Esophagus squamous epithelium (tissue), 5 donors: ENCODE measurements around the gene HERC4. TPM values are rescaled to one million over a fixed set of nuclear protein-coding genes. Genes with fewer than 3 reads are reported as not detected.
A peak's percentile ranks its signal among the peaks of the same experiment; 100 is the strongest.

Source experiments
- DNase-seq: peaks from one replicate; lab custom pipeline; 2025; lab: John Stamatoyannopoulos, UW
- H3K27ac ChIP-seq, 4 donors: fragments of 200-600 bp; sonication (generic); one replicate each; pipeline ENCODE4 v1.5.1; 2016 to 2019; ENCODE audit warnings: mild to moderate bottlenecking in 1 of 4
- H3K27me3 ChIP-seq, 4 donors: fragments of 200-600 bp; sonication (generic); 1 replicate in 3 of 4; 2 replicates in 1 of 4; pipeline versions ENCODE4 v1.5.1 to v1.6.0; 2017 to 2021; ENCODE audit warnings: antibody characterized with exemption in 1 of 4
- H3K36me3 ChIP-seq, 3 donors: fragments of 200-600 bp; sonication (generic); one replicate each; pipeline ENCODE4 v1.5.1; 2016 to 2019
- H3K4me1 ChIP-seq, 3 donors: fragments of 200-600 bp; sonication (generic); one replicate each; pipeline ENCODE4 v1.5.1; 2017 to 2019
- H3K4me3 ChIP-seq, 4 donors: fragments of 200-600 bp; sonication (generic); 1 replicate in 3 of 4; 2 replicates in 1 of 4; pipeline ENCODE4 v1.5.1; 2016 to 2019; ENCODE audit warnings: mild to moderate bottlenecking in 2 of 4, moderate library complexity in 1 of 4
- H3K9me3 ChIP-seq, 3 donors: fragments of 200-600 bp; sonication (generic); one replicate each; pipeline ENCODE4 v1.5.1; 2016 to 2019
- POLR2A ChIP-seq, 4 donors: fragments of 450-650 bp; IDR thresholded peaks; one replicate each; pipeline ENCODE4 v1.6.1; 2017; ENCODE audit warnings: antibody characterized with exemption in 4 of 4, mild to moderate bottlenecking in 4 of 4, moderate library complexity in 3 of 4
- WGBS, 2 donors: methylation state at CpG; one replicate each; pipeline ENCODE4 v1.1.5; 2018; 5-methylcytosine and 5-hydroxymethylcytosine counted together
- intact Hi-C: fragments of 100-400 bp; cut with DNase I; formaldehyde crosslinking; loops from one replicate; pipeline ENCODE4 v1.15.0; 2022
- total RNA-seq, 4 donors: library from RNA; depleted of rRNA; stranded (reverse); fragments of >200 nt; gene quantifications; one replicate each; pipeline ENCODE4 v1.1.0, GENCODE V29; 2016
- TF ChIP-seq, protein P1 (sequence below), 6 experiments: fragments of 450-650 bp in 4 of 6; fragments of 200-600 bp in 2 of 6; sonication (generic) in 2 of 6; IDR thresholded peaks; one replicate each; pipeline ENCODE4 v1.5.1; 2016 to 2019; ENCODE audit warnings: antibody characterized with exemption in 6 of 6, mild to moderate bottlenecking in 4 of 6, moderate library complexity in 4 of 6
- donor health status: DM: yes; HTN: yes; CAD: no.

The HERC4 gene
- total RNA-seq, 4 donors from 2014 or later, result 23.6 to 47.5 (median 35.0) TPM

DNA sequence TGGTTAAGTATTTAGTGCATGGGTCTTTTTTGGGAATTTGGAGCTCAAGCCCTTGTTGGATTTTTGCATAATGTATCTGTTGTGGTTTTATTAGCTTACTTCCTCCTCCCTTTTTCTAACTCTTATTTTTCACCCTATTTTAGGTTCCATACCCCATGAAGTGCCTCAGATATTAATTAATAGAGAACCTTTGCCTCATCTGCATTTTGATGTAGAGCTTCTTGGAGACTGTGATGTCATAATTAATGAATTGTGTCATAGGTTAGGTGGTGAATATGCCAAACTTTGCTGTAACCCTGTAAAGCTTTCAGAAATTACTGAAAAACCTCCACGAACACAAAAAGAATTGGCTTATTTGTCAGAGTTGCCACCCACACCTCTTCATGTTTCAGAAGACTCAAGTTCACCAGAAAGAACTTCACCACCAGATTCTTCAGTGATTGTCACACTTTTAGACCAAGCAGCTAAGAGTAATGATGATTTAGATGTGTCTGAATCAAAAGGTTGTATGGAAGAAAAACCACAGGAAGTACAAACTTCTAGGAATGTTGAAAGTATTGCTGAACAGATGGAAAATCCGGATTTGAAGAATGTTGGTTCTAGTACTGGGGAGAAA lies 162.6 kb downstream of the HERC4 start:
- peaks cover 7 to 99% (median 27%) of the 10 kb centered on the region in 3 donors for H3K36me3 ChIP-seq

DNA sequence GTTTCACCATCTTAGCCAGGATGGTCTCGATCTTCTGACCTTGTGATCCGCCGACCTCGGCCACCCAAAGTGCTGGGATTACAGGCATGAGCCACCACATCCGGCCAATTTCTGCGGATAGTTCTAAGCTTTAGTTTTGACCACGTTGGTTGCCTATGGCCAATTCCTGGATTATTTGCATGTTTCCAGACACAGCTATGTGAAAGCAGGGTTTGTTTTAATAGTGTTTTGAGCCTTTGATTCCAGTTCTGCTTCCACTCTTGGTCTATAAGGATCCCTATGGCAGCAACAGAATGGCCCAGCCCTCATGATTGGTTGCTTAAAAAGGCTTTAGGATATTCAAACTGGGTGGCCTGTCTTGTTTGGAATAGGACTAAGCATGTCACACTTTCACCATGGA lies 171.5 kb downstream of the HERC4 start:
- Histone ChIP-seq H3K27me3 (no peaks in the 10 kb centered on the region), H3K4me1 (no peaks in the 10 kb centered on the region), H3K4me3 (no peak overlapping the region), H3K27ac (no peak overlapping the region), H3K9me3 (no peaks in the 10 kb centered on the region), H3K36me3 (peaks cover 0 to 97% (median 15%) of the 10 kb centered on the region in 3 donors)
- TF ChIP-seq, protein P1, sequence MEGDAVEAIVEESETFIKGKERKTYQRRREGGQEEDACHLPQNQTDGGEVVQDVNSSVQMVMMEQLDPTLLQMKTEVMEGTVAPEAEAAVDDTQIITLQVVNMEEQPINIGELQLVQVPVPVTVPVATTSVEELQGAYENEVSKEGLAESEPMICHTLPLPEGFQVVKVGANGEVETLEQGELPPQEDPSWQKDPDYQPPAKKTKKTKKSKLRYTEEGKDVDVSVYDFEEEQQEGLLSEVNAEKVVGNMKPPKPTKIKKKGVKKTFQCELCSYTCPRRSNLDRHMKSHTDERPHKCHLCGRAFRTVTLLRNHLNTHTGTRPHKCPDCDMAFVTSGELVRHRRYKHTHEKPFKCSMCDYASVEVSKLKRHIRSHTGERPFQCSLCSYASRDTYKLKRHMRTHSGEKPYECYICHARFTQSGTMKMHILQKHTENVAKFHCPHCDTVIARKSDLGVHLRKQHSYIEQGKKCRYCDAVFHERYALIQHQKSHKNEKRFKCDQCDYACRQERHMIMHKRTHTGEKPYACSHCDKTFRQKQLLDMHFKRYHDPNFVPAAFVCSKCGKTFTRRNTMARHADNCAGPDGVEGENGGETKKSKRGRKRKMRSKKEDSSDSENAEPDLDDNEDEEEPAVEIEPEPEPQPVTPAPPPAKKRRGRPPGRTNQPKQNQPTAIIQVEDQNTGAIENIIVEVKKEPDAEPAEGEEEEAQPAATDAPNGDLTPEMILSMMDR (IDR thresholded peaks at IDR 0.05), result no peak
- TF ChIP-seq POLR2A (IDR thresholded peaks at IDR 0.05), result no peak
- 90 to 91% methylated on average over 7 of the region's 7 CpGs for WGBS, 2 donors
- intact Hi-C loops, result no loop called here
- DNase-seq, result no peak

More for the DNA sequence above, 162.6 kb downstream of the HERC4 start:
- intact Hi-C loops, result no loop called here
- no peak for DNase-seq
- H3K27ac ChIP-seq, result no peak overlapping the region
- no peaks in the 10 kb centered on the region for H3K4me1 ChIP-seq
- WGBS, 2 donors, result 68 to 79% methylated on average over 2 of the region's 2 CpGs
- TF ChIP-seq, protein P1 (IDR thresholded peaks at IDR 0.05), result no peak
- TF ChIP-seq POLR2A (IDR thresholded peaks at IDR 0.05), result no peak
- no peaks in the 10 kb centered on the region for H3K9me3 ChIP-seq
- no peak overlapping the region for H3K4me3 ChIP-seq
- no peaks in the 10 kb centered on the region for H3K27me3 ChIP-seq

DNA sequence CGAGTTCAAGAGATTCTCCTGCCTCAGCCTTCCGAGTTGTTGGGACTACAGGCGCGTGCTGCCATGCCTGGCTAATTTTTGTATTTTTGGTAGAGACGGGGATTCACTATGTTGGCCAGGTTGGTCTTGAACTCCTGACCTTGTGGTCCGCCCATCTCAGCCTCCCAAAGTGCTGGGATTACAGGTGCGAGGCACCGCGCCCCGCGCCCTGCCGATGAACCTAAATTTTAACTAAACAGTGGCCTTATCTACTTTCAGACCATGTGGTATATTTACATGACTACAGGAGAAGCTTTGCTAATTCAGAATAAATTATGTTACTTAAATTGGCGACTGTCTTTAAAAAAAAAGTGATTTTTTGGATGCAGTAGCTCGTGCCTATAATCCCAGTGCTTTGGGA lies 181.4 kb downstream of the HERC4 start:
- WGBS, 2 donors, result 85 to 93% methylated on average over 6 to 13 of the region's 14 CpGs
- Histone ChIP-seq H3K36me3 (peaks cover 0 to 100% (median 21%) of the 10 kb centered on the region in 3 donors), H3K4me1 (peaks cover 0 to 10% (median 0%) of the 10 kb centered on the region in 3 donors), H3K27me3 (no peaks in the 10 kb centered on the region), H3K9me3 (no peaks in the 10 kb centered on the region), H3K27ac (no peak overlapping the region), H3K4me3 (no peak overlapping the region)
- intact Hi-C loops, result no loop called here
- no peak for DNase-seq
- no peak for TF ChIP-seq POLR2A (IDR thresholded peaks at IDR 0.05)
- TF ChIP-seq, protein P1 (IDR thresholded peaks at IDR 0.05), result no peak

DNA sequence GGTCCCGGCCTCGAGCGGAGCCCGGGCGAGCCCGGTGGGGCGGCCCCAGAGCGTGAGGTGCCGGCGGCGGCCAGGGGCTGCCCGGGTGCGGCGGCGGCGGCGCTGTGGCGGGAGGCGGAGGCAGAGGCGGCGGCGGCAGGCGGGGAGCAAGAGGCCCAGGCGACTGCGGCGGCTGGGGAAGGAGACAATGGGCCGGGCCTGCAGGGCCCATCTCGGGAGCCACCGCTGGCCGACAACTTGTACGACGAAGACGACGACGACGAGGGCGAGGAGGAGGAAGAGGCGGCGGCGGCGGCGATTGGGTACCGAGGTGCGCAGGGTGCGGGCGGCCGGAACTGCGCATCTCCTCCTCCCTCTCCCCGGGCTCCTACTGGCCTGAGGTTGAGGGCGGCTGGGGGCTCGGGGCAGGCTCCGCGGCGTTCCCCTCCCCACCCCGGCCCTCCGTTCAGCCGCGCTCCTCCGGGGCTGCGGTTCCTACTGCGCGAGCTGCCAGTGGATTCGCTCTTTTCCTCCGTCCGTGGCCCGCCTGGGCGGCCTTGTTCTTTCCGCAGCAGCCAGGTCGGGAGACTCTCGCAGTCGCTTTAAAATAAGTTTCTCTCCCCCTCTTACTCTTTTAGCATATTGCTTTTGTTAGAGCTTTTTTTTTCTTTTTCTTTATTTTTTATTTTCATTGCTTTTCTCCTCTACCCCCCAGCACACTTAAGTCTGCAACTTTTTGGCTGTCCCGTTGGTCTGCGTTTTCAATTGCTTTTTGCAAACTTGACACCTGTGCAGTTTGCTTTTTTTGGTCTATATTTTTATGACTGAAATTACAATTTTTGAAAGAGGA lies 190.0 kb downstream of the HERC4 start:
- TF ChIP-seq POLR2A (IDR thresholded peaks at IDR 0.05), result no peak
- TF ChIP-seq, protein P1 (IDR thresholded peaks at IDR 0.05), result no peak
- peak; percentile 16 for DNase-seq
- Histone ChIP-seq H3K9me3 (no peaks in the 10 kb centered on the region), H3K36me3 (peaks cover 0 to 33% (median 2%) of the 10 kb centered on the region in 3 donors), H3K27me3 (no peaks in the 10 kb centered on the region), H3K4me1 (peaks cover 0 to 36% (median 13%) of the 10 kb centered on the region in 3 donors), H3K27ac (peak overlapping the region; percentile 95 to 99 (median 96)), H3K4me3 (peak overlapping the region; percentile 59 to 92 (median 86))
- intact Hi-C loops, result loop anchor here (10.0 kb wide), 1 partner anchor 190 kb away; the partner anchor contains the start of gene HERC4
- WGBS, 2 donors, result 0 to 1% methylated on average over 23 to 27 of the region's 73 CpGs
